Endothelial cell of umbilical vein (primary cell): ENCODE data around the gene ID1.

ENCODE experiments used
- CTCF ChIP-seq, 2 donors: IDR thresholded peaks; 1 replicate in 1 of 2; 2 replicates in 1 of 2; pipeline ENCODE4 v1.5.1; 2011; ENCODE audit warnings: low read length in 2 of 2, mild to moderate bottlenecking in 2 of 2, moderate library complexity in 2 of 2, control low read depth in 1 of 2, inconsistent platforms in 1 of 2, low read depth in 1 of 2; ENCODE audit not compliant: insufficient read depth in 1 of 2; ENCODE audit errors: extremely low read depth in 1 of 2
- EZH2 ChIP-seq: IDR thresholded peaks from 2 replicates; pipeline ENCODE4 v1.6.1; 2012; ENCODE audit warnings: borderline replicate concordance, low read depth, mild to moderate bottlenecking, moderate library complexity, low read length, inconsistent platforms; ENCODE audit not compliant: severe bottlenecking
- FOS ChIP-seq: IDR thresholded peaks from 2 replicates; pipeline ENCODE4 v1.6.1; 2011; ENCODE audit warnings: mild to moderate bottlenecking, low read length, moderate library complexity, borderline replicate concordance; ENCODE audit not compliant: insufficient read depth
- MYC ChIP-seq: IDR thresholded peaks from one replicate; pipeline ENCODE4 v1.6.1; 2011; ENCODE audit warnings: mild to moderate bottlenecking, low read depth, low read length
- POLR2A ChIP-seq: IDR thresholded peaks from 2 replicates; pipeline ENCODE4 v1.6.1; 2012; ENCODE audit warnings: low read depth, mild to moderate bottlenecking, control low read depth, low read length
- POLR2AphosphoS5 ChIP-seq: IDR thresholded peaks from 2 replicates; pipeline ENCODE4 v1.6.1; 2012; ENCODE audit warnings: low read depth, mild to moderate bottlenecking, control low read depth, low read length, moderate library complexity; ENCODE audit not compliant: insufficient read depth

GRCh38 chr20:31642837-31643236, 37.7 kb downstream of the ID1 start:
- no peak for TF ChIP-seq CTCF (IDR thresholded peaks at IDR 0.05; ENCODE audit: extremely low read depth in 1 of 2, insufficient read depth in 1 of 2, low read depth in 1 of 2, low read length in 2 of 2)
- no peak for TF ChIP-seq POLR2AphosphoS5
- no peak for TF ChIP-seq MYC
- TF ChIP-seq FOS, result no peak
- no peak for TF ChIP-seq POLR2A
- TF ChIP-seq EZH2, result no peak
